ENCODE data around the gene AKR1A1.
A peak's percentile ranks its signal among the peaks of the same experiment; 100 is the strongest.
"Not testable (repeated sequence)": the region's sequence is repeated elsewhere in the genome, so short reads cannot be mapped to it uniquely, and the experiment has no call there.

AKR1A1 gene

GRCh38 chr1:45583666-45584350, 33.2 kb downstream of the AKR1A1 start, which contains the start of gene NASP:
Gene NASP (plus strand): TSS chr1:45584041. CDS start chr1:45584147, 106 bp downstream.
- DNase-seq (ENCODE audit: insufficient read length), result peak; percentile 61
- FAIRE-seq, result no peak
- TF ChIP-seq TAF1 (IDR thresholded peaks at IDR 0.05; ENCODE audit: borderline replicate concordance, low read depth, low read length) (peak; percentile 85), POLR2AphosphoS5 (IDR thresholded peaks at IDR 0.05; ENCODE audit: low read depth, low read length) (peak; percentile 99), POLR2A (IDR thresholded peaks at IDR 0.05; ENCODE audit: low read depth, low read length) (peak; percentile 99)

DNA sequence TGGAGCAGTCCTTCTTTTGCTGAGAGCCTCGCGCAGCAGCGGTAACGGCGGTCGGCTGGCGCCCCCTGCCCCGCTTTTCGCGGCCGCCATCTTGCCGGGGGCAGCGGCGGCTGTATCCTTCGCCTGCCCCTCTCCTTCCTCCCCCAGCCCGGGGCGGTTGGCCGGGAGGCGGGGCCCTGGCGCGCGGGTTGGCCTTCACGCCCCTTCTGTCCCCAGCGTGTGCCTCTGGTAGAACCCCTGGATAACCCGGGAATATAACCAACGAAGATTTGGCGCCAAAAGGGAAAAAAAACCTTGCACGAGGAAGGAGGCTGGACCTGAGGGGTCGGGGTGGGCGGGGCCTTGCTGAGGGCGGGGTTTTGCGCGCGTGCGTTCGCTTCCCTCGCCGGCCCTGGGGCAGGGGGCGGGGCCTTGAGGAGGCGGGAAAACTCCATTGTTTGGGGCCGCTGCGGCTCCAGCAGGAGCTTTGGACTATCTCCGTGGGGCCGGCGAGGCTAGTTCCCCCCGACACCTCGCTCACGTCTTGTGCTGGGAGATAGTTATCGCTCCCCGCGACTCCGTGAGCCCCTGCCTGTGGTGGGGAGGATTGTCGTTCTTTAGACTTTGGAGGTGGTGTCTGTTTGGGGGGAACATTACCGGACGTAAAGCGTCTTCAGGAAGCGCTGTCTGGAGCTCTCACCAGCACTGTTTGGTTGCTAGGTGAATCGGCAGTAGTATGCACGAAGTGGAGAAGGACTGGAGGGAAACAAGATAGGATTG, 33.9 kb downstream of the AKR1A1 start:
- no peak for TF ChIP-seq POLR2A (IDR thresholded peaks at IDR 0.05; ENCODE audit: low read depth, low read length)
- TF ChIP-seq POLR2AphosphoS5 (IDR thresholded peaks at IDR 0.05; ENCODE audit: low read depth, low read length), result no peak; the same call in 1 of the 2 replicates
- FAIRE-seq (peak; percentile 88), DNase-seq (ENCODE audit: insufficient read length) (peak; percentile 71)

- DNase-seq (ENCODE audit: insufficient read length), result no peak
- FAIRE-seq, result no peak
- TF ChIP-seq POLR2AphosphoS5 (IDR thresholded peaks at IDR 0.05; ENCODE audit: low read depth, low read length), result no peak
- no peak for TF ChIP-seq POLR2A (IDR thresholded peaks at IDR 0.05; ENCODE audit: low read depth, low read length)
- TF ChIP-seq TAF1 (IDR thresholded peaks at IDR 0.05; ENCODE audit: borderline replicate concordance, low read depth, low read length), result no peak
Observed at GRCh38 chr1:45585110-45585426, 34.4 kb downstream of the AKR1A1 start.

GRCh38 chr1:45585496-45586075, 35.0 kb downstream of the AKR1A1 start:
- FAIRE-seq (no peak), DNase-seq (ENCODE audit: insufficient read length) (no peak)
- TF ChIP-seq TAF1 (IDR thresholded peaks at IDR 0.05; ENCODE audit: borderline replicate concordance, low read depth, low read length) (no peak), POLR2A (IDR thresholded peaks at IDR 0.05; ENCODE audit: low read depth, low read length) (no peak), POLR2AphosphoS5 (IDR thresholded peaks at IDR 0.05; ENCODE audit: low read depth, low read length) (no peak)

- FAIRE-seq, result no peak
- TF ChIP-seq TAF1 (IDR thresholded peaks at IDR 0.05; ENCODE audit: borderline replicate concordance, low read depth, low read length) (no peak), POLR2AphosphoS5 (IDR thresholded peaks at IDR 0.05; ENCODE audit: low read depth, low read length) (no peak), POLR2A (IDR thresholded peaks at IDR 0.05; ENCODE audit: low read depth, low read length) (no peak)
- no peak for DNase-seq (ENCODE audit: insufficient read length)
Observed at GRCh38 chr1:45586769-45587168, 36.1 kb downstream of the AKR1A1 start.

DNA sequence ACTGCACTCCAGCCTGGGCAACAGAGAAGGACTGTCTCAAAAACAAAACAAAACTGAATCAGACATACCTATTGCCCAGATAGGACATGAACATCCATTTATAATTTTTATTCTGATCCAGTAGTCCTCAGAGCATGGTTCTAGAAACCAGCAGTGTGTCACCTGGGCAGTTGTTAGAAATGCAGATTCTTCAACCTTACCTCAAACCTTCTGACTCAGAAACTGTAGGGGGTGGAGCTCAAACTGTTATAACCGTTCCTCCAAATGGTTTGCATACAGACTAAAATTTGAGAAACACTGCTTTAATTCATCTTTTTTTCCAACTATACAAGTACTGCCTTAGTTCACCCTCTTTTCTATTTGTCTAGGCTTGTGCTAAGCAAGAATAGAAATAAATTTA, 39.2 kb downstream of the AKR1A1 start:
- FAIRE-seq (no peak), DNase-seq (ENCODE audit: insufficient read length) (no peak)
- TF ChIP-seq POLR2A (IDR thresholded peaks at IDR 0.05; ENCODE audit: low read depth, low read length), result no peak
- no peak for TF ChIP-seq TAF1 (IDR thresholded peaks at IDR 0.05; ENCODE audit: borderline replicate concordance, low read depth, low read length)
- no peak for TF ChIP-seq POLR2AphosphoS5 (IDR thresholded peaks at IDR 0.05; ENCODE audit: low read depth, low read length)

DNA sequence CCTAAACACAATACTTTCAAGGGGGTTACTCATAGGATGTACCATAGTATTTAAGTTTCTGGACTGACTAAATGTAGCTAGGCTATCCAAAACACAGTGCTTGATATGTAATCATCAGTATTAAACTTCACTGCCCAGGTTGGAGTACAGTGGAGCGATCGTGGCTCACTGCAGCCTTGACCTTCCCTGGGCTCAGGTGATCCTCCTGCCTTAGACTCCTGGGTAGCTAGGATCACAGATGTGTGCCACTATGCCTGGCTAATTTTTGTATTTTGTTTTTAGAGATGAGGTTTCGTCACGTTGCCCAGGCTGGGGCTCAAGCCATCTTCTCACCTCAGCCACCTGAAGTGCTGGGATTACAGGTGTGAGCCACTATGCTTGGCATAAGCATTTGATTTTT, 43.8 kb downstream of the AKR1A1 start:
- TF ChIP-seq POLR2A (IDR thresholded peaks at IDR 0.05; ENCODE audit: low read depth, low read length) (no peak; the same call in 1 of the 2 replicates), TAF1 (IDR thresholded peaks at IDR 0.05; ENCODE audit: borderline replicate concordance, low read depth, low read length) (no peak), POLR2AphosphoS5 (IDR thresholded peaks at IDR 0.05; ENCODE audit: low read depth, low read length) (no peak)
- DNase-seq (ENCODE audit: insufficient read length), result no peak
- no peak for FAIRE-seq

DNA sequence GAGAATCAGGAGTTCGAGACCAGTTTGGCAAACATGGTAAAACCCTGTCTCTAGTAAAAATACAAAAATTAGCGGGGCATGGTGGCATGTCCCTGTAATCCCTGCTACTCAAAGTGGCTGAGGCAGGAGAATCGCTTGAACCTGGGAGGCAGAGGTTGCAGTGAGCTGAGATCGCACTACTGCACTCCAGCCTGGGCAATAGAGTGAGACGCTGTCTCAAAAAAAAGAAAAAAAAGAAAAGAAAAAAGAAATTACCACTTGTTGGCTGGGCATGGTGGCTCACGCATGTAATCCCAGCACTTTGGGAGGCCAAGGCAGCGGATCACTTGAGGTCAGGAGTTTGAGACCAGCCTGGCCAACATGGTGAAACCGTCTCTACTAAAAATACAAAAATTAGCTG, 46.1 kb downstream of the AKR1A1 start:
- FAIRE-seq; DNase-seq (ENCODE audit: insufficient read length): not testable (repeated sequence)

DNA sequence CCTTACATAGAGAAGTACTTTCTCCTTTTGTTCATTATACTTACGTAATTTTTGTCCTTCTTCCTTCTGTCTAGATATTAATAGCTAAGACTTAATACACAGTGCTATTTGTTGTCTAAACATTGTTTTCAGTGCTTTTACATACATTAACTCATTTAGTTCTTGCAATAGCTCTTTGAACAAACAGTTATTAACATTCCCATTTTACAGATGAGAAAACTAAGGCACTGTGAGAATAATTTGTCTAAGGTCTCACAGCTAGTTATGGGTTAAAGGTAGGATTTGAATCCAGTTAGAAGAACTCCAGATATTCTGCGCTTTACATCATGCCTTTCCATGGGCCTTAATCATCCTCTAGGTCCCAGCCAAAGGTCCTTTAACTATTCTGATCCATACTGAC, 53.6 kb downstream of the AKR1A1 start:
- FAIRE-seq, result peak; percentile 9
- TF ChIP-seq TAF1 (IDR thresholded peaks at IDR 0.05; ENCODE audit: borderline replicate concordance, low read depth, low read length) (no peak), POLR2A (IDR thresholded peaks at IDR 0.05; ENCODE audit: low read depth, low read length) (no peak), POLR2AphosphoS5 (IDR thresholded peaks at IDR 0.05; ENCODE audit: low read depth, low read length) (no peak)
- no peak for DNase-seq (ENCODE audit: insufficient read length)

GRCh38 chr1:45607404-45608074, 56.9 kb downstream of the AKR1A1 start:
- no peak for TF ChIP-seq POLR2A (IDR thresholded peaks at IDR 0.05; ENCODE audit: low read depth, low read length)
- no peak for TF ChIP-seq TAF1 (IDR thresholded peaks at IDR 0.05; ENCODE audit: borderline replicate concordance, low read depth, low read length)
- TF ChIP-seq POLR2AphosphoS5 (IDR thresholded peaks at IDR 0.05; ENCODE audit: low read depth, low read length), result no peak; the same call in 1 of the 2 replicates

More at GRCh38 chr1:45607404-45608074, 56.9 kb downstream of the AKR1A1 start:
- DNase-seq (ENCODE audit: insufficient read length) (no peak), FAIRE-seq (no peak)
